OCI-LY3 (cell line): ENCODE results near the gene KCTD14.

Experiments used
- H2AFZ ChIP-seq: fragments of 200-600, 300-600 bp; shearing (Covaris generic); 2 replicates; pipeline ENCODE4 v1.6.0; 2014; ENCODE audit warnings: antibody characterized with exemption, low read depth, low read length
- H3K27ac ChIP-seq: fragments of 200-600, 300-600 bp; sonication (generic); 2 replicates; pipeline ENCODE4 v1.5.1; 2014; ENCODE audit warnings: mild to moderate bottlenecking, low read length, moderate library complexity, mixed read lengths
- H3K27me3 ChIP-seq: fragments of 200-600, 300-600 bp; sonication (generic); 2 replicates; pipeline ENCODE4 v1.6.1; 2014; ENCODE audit warnings: low read depth, low read length, mixed read lengths
- H3K36me3 ChIP-seq: fragments of 200-600, 300-600 bp; sonication (generic); replicated peaks from 2 replicates; pipeline ENCODE3; 2014; ENCODE audit warnings: low read depth, low read length, mixed read lengths
- H3K4me1 ChIP-seq: fragments of 300-600, 200-600 bp; sonication (generic); 2 replicates; pipeline ENCODE4 v1.6.1; 2014; ENCODE audit warnings: low read length, mixed read lengths
- H3K4me2 ChIP-seq: fragments of 200-600, 300-600 bp; sonication (generic); 2 replicates; pipeline ENCODE4 v1.6.1; 2014; ENCODE audit warnings: low read length, mixed read lengths
- H3K4me3 ChIP-seq: fragments of 300-600, 200-600 bp; sonication (generic); 2 replicates; pipeline ENCODE4 v1.5.1; 2014; ENCODE audit warnings: antibody characterized with exemption, mild to moderate bottlenecking, low read length, moderate library complexity
- H3K79me2 ChIP-seq: fragments of 300-600, 200-600 bp; shearing (Covaris generic); 2 replicates; pipeline ENCODE4 v1.6.1; 2014; ENCODE audit warnings: mild to moderate bottlenecking, low read length, mixed read lengths
- H3K9ac ChIP-seq: fragments of 300-600, 200-600 bp; shearing (Covaris generic); 2 replicates; pipeline ENCODE4 v1.6.0; 2014; ENCODE audit warnings: mild to moderate bottlenecking, low read length, moderate library complexity
- H3K9me3 ChIP-seq: fragments of 200-600, 300-600 bp; shearing (Covaris generic); 2 replicates; pipeline ENCODE4 v1.6.1; 2014; ENCODE audit warnings: low read length, mixed read lengths; ENCODE audit not compliant: insufficient read depth
- H4K20me1 ChIP-seq: fragments of 200-600, 300-600 bp; sonication (generic); 2 replicates; pipeline ENCODE4 v1.6.1; 2016; ENCODE audit warnings: low read length, mixed read lengths; ENCODE audit not compliant: insufficient read depth
- CTCF ChIP-seq: fragments of 200-600, 300-600 bp; sonication (generic); IDR thresholded peaks from 2 replicates; pipeline ENCODE4 v1.5.1; 2014; ENCODE audit warnings: antibody characterized with exemption, low read length, low read depth
- EZH2phosphoT487 ChIP-seq: fragments of 200-600 bp; shearing (Covaris generic); IDR thresholded peaks from 2 replicates; pipeline ENCODE4 v1.6.1; 2018; ENCODE audit warnings: antibody characterized with exemption, mixed run types, low read depth

KCTD14 gene

GRCh38 chr11:78063440-78064181, 40.5 kb upstream of the KCTD14 start, which contains the start of gene THRSP:
TSS of gene THRSP (plus strand) at chr11:78063861. CDS start at chr11:78063882, 21 bp downstream.
- H2AFZ ChIP-seq, result no peak within 1 kb of the TSS
- no peak within 1 kb of the TSS for H3K4me2 ChIP-seq
- no peak for TF ChIP-seq CTCF
- TF ChIP-seq EZH2phosphoT487, result no peak
- H3K9ac ChIP-seq, result no peak within 1 kb of the TSS
- H3K79me2 ChIP-seq, result no peaks in the 10 kb centered on the region
- H3K9me3 ChIP-seq, result no peaks in the 10 kb centered on the region
- no peak within 1 kb of the TSS for H3K4me3 ChIP-seq
- no peak within 1 kb of the TSS for H3K27ac ChIP-seq
- H3K36me3 ChIP-seq, result peaks cover 12% of the 10 kb centered on the region
- H3K27me3 ChIP-seq, result no peaks in the 10 kb centered on the region
- no peaks in the 10 kb centered on the region for H4K20me1 ChIP-seq
- no peaks in the 10 kb centered on the region for H3K4me1 ChIP-seq

DNA sequence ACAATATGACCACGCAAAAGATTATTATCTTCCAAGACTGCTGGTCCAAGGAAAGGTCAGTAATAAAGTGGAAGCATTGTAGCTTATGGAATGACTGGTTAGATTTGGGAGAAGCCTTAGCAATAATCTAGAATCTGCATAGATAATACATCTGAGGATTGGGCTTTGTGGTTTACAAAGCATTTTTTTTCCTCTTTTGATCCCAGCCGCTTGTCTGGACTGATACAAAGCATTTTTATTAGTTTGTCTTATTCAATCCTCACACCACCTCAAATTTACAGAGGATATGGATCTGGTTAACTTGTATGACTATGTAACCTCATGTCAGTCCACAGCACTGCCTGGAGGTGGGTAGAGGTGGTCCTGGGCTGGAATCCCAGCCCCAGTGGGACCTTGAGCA, 39.6 kb upstream of the KCTD14 start:
- Histone ChIP-seq H3K4me3 (no peak overlapping the region), H3K27ac (no peak overlapping the region), H3K4me1 (no peaks in the 10 kb centered on the region), H3K9ac (no peak overlapping the region), H3K27me3 (no peaks in the 10 kb centered on the region), H4K20me1 (no peaks in the 10 kb centered on the region), H2AFZ (no peak overlapping the region), H3K79me2 (no peaks in the 10 kb centered on the region), H3K4me2 (no peak overlapping the region), H3K36me3 (peaks cover 5% of the 10 kb centered on the region), H3K9me3 (no peaks in the 10 kb centered on the region)
- no peak for TF ChIP-seq EZH2phosphoT487
- no peak for TF ChIP-seq CTCF

DNA sequence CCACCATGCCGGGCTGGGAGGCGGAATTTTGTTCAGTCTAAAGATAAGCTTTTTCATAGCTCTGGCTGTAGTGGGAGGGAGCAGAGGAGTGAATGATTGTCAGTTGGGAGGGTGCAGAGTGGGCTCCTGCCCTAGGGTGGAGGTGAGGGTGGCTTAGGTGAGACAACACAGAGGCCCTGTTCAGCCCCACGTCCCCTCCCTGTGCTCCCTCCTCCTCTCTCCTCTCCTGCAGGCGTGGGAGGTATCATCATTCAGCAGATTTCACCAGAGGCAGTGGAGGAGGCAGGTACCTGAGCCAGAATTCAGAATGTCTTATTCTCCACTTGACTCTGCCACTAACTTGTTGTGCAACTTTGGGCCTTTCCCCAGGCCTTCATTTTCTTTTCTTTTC, 38.8 kb upstream of the KCTD14 start:
- no peak overlapping the region for H2AFZ ChIP-seq
- H3K79me2 ChIP-seq, result no peaks in the 10 kb centered on the region
- TF ChIP-seq EZH2phosphoT487, result no peak
- TF ChIP-seq CTCF, result no peak
- no peak overlapping the region for H3K27ac ChIP-seq
- no peaks in the 10 kb centered on the region for H3K4me1 ChIP-seq
- H3K4me3 ChIP-seq, result no peak overlapping the region
- no peaks in the 10 kb centered on the region for H3K9me3 ChIP-seq
- no peaks in the 10 kb centered on the region for H3K27me3 ChIP-seq
- no peak overlapping the region for H3K4me2 ChIP-seq
- no peak overlapping the region for H3K9ac ChIP-seq
- no peaks in the 10 kb centered on the region for H3K36me3 ChIP-seq
- H4K20me1 ChIP-seq, result no peaks in the 10 kb centered on the region

- no peaks in the 10 kb centered on the region for H3K79me2 ChIP-seq
- H2AFZ ChIP-seq, result no peak overlapping the region
- H3K36me3 ChIP-seq, result no peaks in the 10 kb centered on the region
- H3K27ac ChIP-seq, result no peak overlapping the region
- TF ChIP-seq EZH2phosphoT487, result no peak
- TF ChIP-seq CTCF, result no peak
- H3K4me3 ChIP-seq, result no peak overlapping the region
- no peak overlapping the region for H3K9ac ChIP-seq
- no peaks in the 10 kb centered on the region for H4K20me1 ChIP-seq
- H3K9me3 ChIP-seq, result no peaks in the 10 kb centered on the region
- H3K27me3 ChIP-seq, result no peaks in the 10 kb centered on the region
- H3K4me1 ChIP-seq, result no peaks in the 10 kb centered on the region
- no peak overlapping the region for H3K4me2 ChIP-seq
Measured at GRCh38 chr11:78061088-78061920, 38.2 kb upstream of the KCTD14 start.
